ENCODE results near the gene ABCC6. TPM values are rescaled to one million over a fixed set of nuclear protein-coding genes. Genes with fewer than 3 reads are reported as not detected.

The ABCC6 gene
- total and polyA plus RNA-seq, 2 donors (not counting 1 experiment from before 2014, with no cell fraction given), result 0.27 TPM; not detected in 1

DNA sequence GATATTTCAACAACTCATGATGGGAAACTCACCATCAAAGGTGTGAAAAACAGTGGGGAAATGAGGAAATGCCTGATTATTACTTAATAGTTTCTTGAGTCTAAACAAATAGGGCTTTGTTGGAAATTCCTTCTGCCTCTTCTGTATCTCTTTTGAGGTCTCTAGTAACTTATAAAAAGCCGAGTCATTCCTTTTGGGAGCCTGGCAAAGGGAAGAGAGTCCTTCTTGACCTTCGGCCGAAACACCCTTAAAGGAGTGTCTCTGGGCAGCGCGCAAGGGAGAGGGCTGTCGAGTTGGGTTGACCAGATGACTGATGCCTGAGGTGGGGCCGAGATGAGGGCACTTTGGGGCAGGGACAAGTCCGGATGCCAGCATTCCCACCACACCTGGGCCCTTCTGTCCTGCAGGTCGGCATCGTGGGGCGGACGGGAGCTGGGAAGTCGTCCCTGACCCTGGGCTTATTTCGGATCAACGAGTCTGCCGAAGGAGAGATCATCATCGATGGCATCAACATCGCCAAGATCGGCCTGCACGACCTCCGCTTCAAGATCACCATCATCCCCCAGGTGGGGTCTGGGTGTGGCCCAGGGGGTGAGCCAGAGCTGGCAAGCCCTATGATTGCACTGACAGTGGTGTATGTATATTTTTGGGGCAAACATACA is 89.2 kb downstream of the ABCC6 start:
- Histone ChIP-seq H3K36me3 (replicated peaks in 1 of 2; ENCODE audit: control extremely low read depth in 1 of 2, control insufficient read depth in 1 of 2, extremely low read depth in 1 of 2, insufficient read depth in 2 of 2, low read length in 1 of 2) (peaks cover 0 to 74% of the 10 kb centered on the region in 2 experiments), H3K27ac (ENCODE audit: low read length in 2 of 2) (no peak overlapping the region), H3K9me3 (ENCODE audit: control extremely low read depth in 1 of 3, control insufficient read depth in 2 of 3, insufficient read depth in 1 of 3, low read length in 2 of 3) (no peaks in the 10 kb centered on the region), H3K9ac (ENCODE audit: low read length) (no peak overlapping the region), H3K4me3 (ENCODE audit: control extremely low read depth in 1 of 5, extremely low read depth in 1 of 5, insufficient read depth in 1 of 5, low read depth in 2 of 5, low read length in 4 of 5) (no peak overlapping the region), H3K27me3 (replicated peaks in 1 of 4; ENCODE audit: control extremely low read depth in 1 of 4, control insufficient read depth in 3 of 4, insufficient read depth in 4 of 4, low read length in 3 of 4) (no peaks in the 10 kb centered on the region), H3K4me1 (ENCODE audit: control insufficient read depth in 2 of 2, insufficient read depth in 2 of 2, low read length in 2 of 2) (no peaks in the 10 kb centered on the region), H3K79me2 (ENCODE audit: control insufficient read depth, insufficient read depth, low read length) (no peaks in the 10 kb centered on the region), H4K20me1 (ENCODE audit: control insufficient read depth, insufficient read depth, low read length, poor library complexity, severe bottlenecking) (no peaks in the 10 kb centered on the region), H2AFZ (ENCODE audit: insufficient read depth, low read depth, low read length, poor library complexity, severe bottlenecking) (no peak overlapping the region), H3K4me2 (replicated peaks; ENCODE audit: low read depth, low read length, poor library complexity, severe bottlenecking) (no peak overlapping the region)
- H3K9me3 Mint-ChIP-seq (ENCODE audit: insufficient read depth), result no peaks in the 10 kb centered on the region
- no peak overlapping the region for H3K4me3 Mint-ChIP-seq
- CTCF ChIA-PET, result interaction anchor here (0.7 kb wide), 1 partner anchor 356 kb away, joined by 6 read pairs; no protein-coding TSS in a partner anchor
- no peak for ATAC-seq (ENCODE audit: low read depth)
- 97% methylated on average over 11 of the region's 21 CpGs for WGBS (ENCODE audit: insufficient coverage)
- no peaks in the 10 kb centered on the region for H3K4me1 Mint-ChIP-seq
- TF ChIP-seq, protein P1, sequence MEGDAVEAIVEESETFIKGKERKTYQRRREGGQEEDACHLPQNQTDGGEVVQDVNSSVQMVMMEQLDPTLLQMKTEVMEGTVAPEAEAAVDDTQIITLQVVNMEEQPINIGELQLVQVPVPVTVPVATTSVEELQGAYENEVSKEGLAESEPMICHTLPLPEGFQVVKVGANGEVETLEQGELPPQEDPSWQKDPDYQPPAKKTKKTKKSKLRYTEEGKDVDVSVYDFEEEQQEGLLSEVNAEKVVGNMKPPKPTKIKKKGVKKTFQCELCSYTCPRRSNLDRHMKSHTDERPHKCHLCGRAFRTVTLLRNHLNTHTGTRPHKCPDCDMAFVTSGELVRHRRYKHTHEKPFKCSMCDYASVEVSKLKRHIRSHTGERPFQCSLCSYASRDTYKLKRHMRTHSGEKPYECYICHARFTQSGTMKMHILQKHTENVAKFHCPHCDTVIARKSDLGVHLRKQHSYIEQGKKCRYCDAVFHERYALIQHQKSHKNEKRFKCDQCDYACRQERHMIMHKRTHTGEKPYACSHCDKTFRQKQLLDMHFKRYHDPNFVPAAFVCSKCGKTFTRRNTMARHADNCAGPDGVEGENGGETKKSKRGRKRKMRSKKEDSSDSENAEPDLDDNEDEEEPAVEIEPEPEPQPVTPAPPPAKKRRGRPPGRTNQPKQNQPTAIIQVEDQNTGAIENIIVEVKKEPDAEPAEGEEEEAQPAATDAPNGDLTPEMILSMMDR (IDR thresholded peaks at IDR 0.05), result no peak
- TF ChIP-seq EZH2 (IDR thresholded peaks at IDR 0.05; ENCODE audit: borderline replicate concordance, insufficient read depth, low read depth, low read length, poor library complexity, severe bottlenecking), result no peak
- H3K27me3 Mint-ChIP-seq, result no peaks in the 10 kb centered on the region
- no peak overlapping the region for H3K27ac Mint-ChIP-seq
- intact Hi-C loops (cut with micrococcal nuclease), result no loop called here
- no peak for DNase-seq
- POLR2A ChIA-PET, result no interaction called here

DNA sequence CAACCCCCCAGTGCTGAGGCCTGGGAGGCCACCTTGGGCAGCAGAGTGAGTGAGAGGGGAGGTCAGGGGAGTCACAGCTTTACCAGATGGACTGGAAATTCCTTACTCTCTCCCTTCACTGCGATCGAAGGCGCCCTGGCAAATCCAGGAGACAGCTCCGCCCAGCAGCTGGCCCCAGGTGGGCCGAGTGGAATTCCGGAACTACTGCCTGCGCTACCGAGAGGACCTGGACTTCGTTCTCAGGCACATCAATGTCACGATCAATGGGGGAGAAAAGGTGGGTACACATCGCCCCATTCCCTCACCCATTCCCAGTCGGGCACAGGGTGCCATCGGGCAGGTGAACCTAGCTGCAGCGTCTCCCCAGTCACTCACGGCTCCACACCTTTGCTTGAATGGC is 91.6 kb downstream of the ABCC6 start:
- Histone ChIP-seq H3K27ac (ENCODE audit: low read length in 2 of 2) (no peak overlapping the region), H3K36me3 (replicated peaks in 1 of 2; ENCODE audit: control extremely low read depth in 1 of 2, control insufficient read depth in 1 of 2, extremely low read depth in 1 of 2, insufficient read depth in 2 of 2, low read length in 1 of 2) (peaks cover 0 to 61% of the 10 kb centered on the region in 2 experiments), H3K79me2 (ENCODE audit: control insufficient read depth, insufficient read depth, low read length) (no peaks in the 10 kb centered on the region), H3K4me1 (ENCODE audit: control insufficient read depth in 2 of 2, insufficient read depth in 2 of 2, low read length in 2 of 2) (peaks cover 0 to 3% of the 10 kb centered on the region in 2 donors), H3K9me3 (ENCODE audit: control extremely low read depth in 1 of 3, control insufficient read depth in 2 of 3, insufficient read depth in 1 of 3, low read length in 2 of 3) (no peaks in the 10 kb centered on the region), H4K20me1 (ENCODE audit: control insufficient read depth, insufficient read depth, low read length, poor library complexity, severe bottlenecking) (no peaks in the 10 kb centered on the region), H3K27me3 (replicated peaks in 1 of 4; ENCODE audit: control extremely low read depth in 1 of 4, control insufficient read depth in 3 of 4, insufficient read depth in 4 of 4, low read length in 3 of 4) (no peaks in the 10 kb centered on the region), H3K4me3 (ENCODE audit: control extremely low read depth in 1 of 5, extremely low read depth in 1 of 5, insufficient read depth in 1 of 5, low read depth in 2 of 5, low read length in 4 of 5) (no peak overlapping the region), H3K9ac (ENCODE audit: low read length) (no peak overlapping the region), H2AFZ (ENCODE audit: insufficient read depth, low read depth, low read length, poor library complexity, severe bottlenecking) (no peak overlapping the region), H3K4me2 (replicated peaks; ENCODE audit: low read depth, low read length, poor library complexity, severe bottlenecking) (no peak overlapping the region)
- H3K27ac Mint-ChIP-seq, result no peak overlapping the region
- no peak for TF ChIP-seq EZH2 (IDR thresholded peaks at IDR 0.05; ENCODE audit: borderline replicate concordance, insufficient read depth, low read depth, low read length, poor library complexity, severe bottlenecking)
- TF ChIP-seq, protein P1 (IDR thresholded peaks at IDR 0.05), result no peak
- H3K4me1 Mint-ChIP-seq, result peaks cover 3% of the 10 kb centered on the region
- ChIA-PET POLR2A (no interaction called here), CTCF (interaction anchor here (1.9 kb wide), 1 partner anchor 257 kb away, joined by 4 read pairs; no protein-coding TSS in a partner anchor)
- H3K4me3 Mint-ChIP-seq, result no peak overlapping the region
- no peak for DNase-seq
- ATAC-seq (ENCODE audit: low read depth), result no peak
- no peaks in the 10 kb centered on the region for H3K27me3 Mint-ChIP-seq
- 100% methylated on average over 11 of the region's 15 CpGs for WGBS (ENCODE audit: insufficient coverage)
- H3K9me3 Mint-ChIP-seq (ENCODE audit: insufficient read depth), result no peaks in the 10 kb centered on the region
- intact Hi-C loops (cut with micrococcal nuclease), result no loop called here
